Stimulated activated CD8-positive, alpha-beta memory T cell treated with anti-CD3 and anti-CD28 coated beads, Interleukin-2, amount 100 ng/mL, for 1 hour (primary cell): ENCODE data around the gene PNMA6A.
"Not testable (repeated sequence)": the region's sequence is repeated elsewhere in the genome, so short reads cannot be mapped to it uniquely, and the experiment has no call there.

ENCODE experiments used
- DNase-seq, 2 donors: peaks; one replicate each; pipeline ENCODE4 v3.0.0-alpha.2; 2020; ENCODE audit warnings: low read depth in 2 of 2

Gene PNMA6A

GRCh38 chrX:153071909-153072583, at the start of gene PNMA6A:
Gene PNMA6A (plus strand): TSS chrX:153072454. CDS start chrX:153073063, 609 bp downstream.
- not testable (repeated sequence) for DNase-seq

GRCh38 chrX:153026501-153026900, 45.8 kb upstream of the PNMA6A start:
- not testable (repeated sequence) for DNase-seq

- DNase-seq: not testable (repeated sequence)
These were observed 43.8 kb upstream of the PNMA6A start for GRCh38 chrX:153028487-153028886.

- DNase-seq: no peak
These were observed 43.1 kb upstream of the PNMA6A start for GRCh38 chrX:153029162-153029561.

- DNase-seq: no peak
These were observed 42.4 kb upstream of the PNMA6A start for GRCh38 chrX:153029875-153030274.

- no peak for DNase-seq
These were observed 41.5 kb upstream of the PNMA6A start for GRCh38 chrX:153030801-153031200.

GRCh38 chrX:153032397-153033118, 39.7 kb upstream of the PNMA6A start:
- peak; percentile 22 to 31 for DNase-seq

- DNase-seq: no peak
These were observed 23.2 kb upstream of the PNMA6A start for GRCh38 chrX:153049093-153049492.

- DNase-seq: no peak
These were observed 19.7 kb upstream of the PNMA6A start for GRCh38 chrX:153052534-153052933.

- DNase-seq: no peak
These were observed 16.1 kb upstream of the PNMA6A start, which contains the start of gene PNMA3 for GRCh38 chrX:153055871-153056749. Gene PNMA3 (plus strand): TSS chrX:153056470. CDS start chrX:153057056, 586 bp downstream.

GRCh38 chrX:153057281-153057680, 15.0 kb upstream of the PNMA6A start:
- DNase-seq: no peak

- no peak for DNase-seq
These were observed 12.8 kb upstream of the PNMA6A start for GRCh38 chrX:153059191-153060094.

GRCh38 chrX:153060095-153060445, 12.2 kb upstream of the PNMA6A start:
- no peak for DNase-seq

GRCh38 chrX:153061732-153062131, 10.5 kb upstream of the PNMA6A start:
- no peak for DNase-seq

- DNase-seq: no peak
These were observed 8.9 kb upstream of the PNMA6A start for GRCh38 chrX:153063315-153063714.

GRCh38 chrX:153064061-153064460, 8.2 kb upstream of the PNMA6A start:
- no peak for DNase-seq

GRCh38 chrX:153065389-153065788, 6.9 kb upstream of the PNMA6A start:
- no peak for DNase-seq

- not testable (repeated sequence) for DNase-seq
These were observed 5.9 kb upstream of the PNMA6A start for GRCh38 chrX:153066402-153066801.

GRCh38 chrX:153073331-153073730, 1.1 kb downstream of the PNMA6A start:
- not testable (repeated sequence) for DNase-seq

- DNase-seq: no peak
These were observed 2.1 kb downstream of the PNMA6A start for GRCh38 chrX:153074262-153074899.

GRCh38 chrX:153074935-153075334, 2.7 kb downstream of the PNMA6A start:
- DNase-seq: no peak
